ENCODE results near the gene SLC28A2. TPM values are rescaled to one million over a fixed set of nuclear protein-coding genes. Genes with fewer than 3 reads are reported as not detected.

The SLC28A2 gene
- total RNA-seq: not detected in 2 replicates

GRCh38 chr15:45251888-45252287 lies at the start of gene SLC28A2:
TSS of gene SLC28A2 (plus strand) at chr15:45252234. CDS start at chr15:45253216, 982 bp downstream.

Other genes starting within 250 kb of the SLC28A2 start
- 10.7 and 28.3 TPM in 2 replicates for gene SORD, start 229.0 kb upstream of the SLC28A2 start, total RNA-seq
- gene DUOX2, start 138.1 kb upstream of the SLC28A2 start, total RNA-seq: 0.05 TPM in 1 of 2 replicates, not detected in the other
- gene DUOXA2, start 137.9 kb upstream of the SLC28A2 start, total RNA-seq: not detected in 2 replicates
- gene DUOXA1, start 122.4 kb upstream of the SLC28A2 start, total RNA-seq: not detected in 2 replicates
- not detected in 2 replicates for gene DUOX1, start 122.2 kb upstream of the SLC28A2 start, total RNA-seq
- gene SHF, start 64.3 kb upstream of the SLC28A2 start, total RNA-seq: 1.5 TPM in 2 replicates
- 0.28 and 0.30 TPM in 2 replicates for gene GATM, start 126.3 kb downstream of the SLC28A2 start, total RNA-seq